AG09309 (cell line): Measurements from ENCODE around the gene INSIG2.

ENCODE experiments used
- DNase-seq: peaks from one replicate; pipeline ENCODE4 v3.0.0-alpha.2; 2010; ENCODE audit warnings: low read depth
- H3K4me3 ChIP-seq: 2 replicates; pipeline ENCODE4 v1.5.1; 2011; ENCODE audit warnings: mild to moderate bottlenecking, low read depth, low read length, moderate library complexity; ENCODE audit not compliant: control insufficient read depth
- CTCF ChIP-seq: IDR thresholded peaks from 2 replicates; pipeline ENCODE4 v1.5.1; 2011; ENCODE audit warnings: mild to moderate bottlenecking, low read depth, low read length, inconsistent platforms; ENCODE audit not compliant: insufficient read depth, control insufficient read depth; ENCODE audit errors: missing control alignments

Gene INSIG2

GRCh38 chr2:118119158-118119727 lies 31.0 kb downstream of the INSIG2 start:
- no peak for DNase-seq
- TF ChIP-seq CTCF, result no peak
- H3K4me3 ChIP-seq, result no peak overlapping the region

- TF ChIP-seq CTCF, result no peak
- DNase-seq, result peak; percentile 18
- H3K4me3 ChIP-seq, result no peak overlapping the region
Observed at GRCh38 chr2:118119761-118120400, 31.6 kb downstream of the INSIG2 start.

GRCh38 chr2:118120401-118120780 lies 32.1 kb downstream of the INSIG2 start:
- no peak for DNase-seq
- no peak for TF ChIP-seq CTCF
- H3K4me3 ChIP-seq, result no peak overlapping the region

- no peak overlapping the region for H3K4me3 ChIP-seq
- no peak for DNase-seq
- no peak for TF ChIP-seq CTCF
Observed at GRCh38 chr2:118121101-118121500, 32.8 kb downstream of the INSIG2 start.

GRCh38 chr2:118121986-118122524 lies 33.8 kb downstream of the INSIG2 start:
- TF ChIP-seq CTCF, result no peak
- no peak for DNase-seq
- H3K4me3 ChIP-seq, result no peak overlapping the region

- no peak for DNase-seq
- TF ChIP-seq CTCF, result no peak
- no peak overlapping the region for H3K4me3 ChIP-seq
Observed at GRCh38 chr2:118122594-118123281, 34.5 kb downstream of the INSIG2 start.
